Right atrium auricular region (tissue), 2 donors: ENCODE measurements around the gene ARL4C. TPM values are rescaled to one million over a fixed set of nuclear protein-coding genes. Genes with fewer than 3 reads are reported as not detected.
"Not testable (repeated sequence)": the region's sequence is repeated elsewhere in the genome, so short reads cannot be mapped to it uniquely, and the experiment has no call there.

Experiments used
- DNase-seq: peaks from one replicate; pipeline ENCODE4 v3.0.0-alpha.2; 2019; ENCODE audit warnings: low spot score
- H3K27ac ChIP-seq, 2 donors: fragments of 200-600 bp; sonication (generic); 1 replicate in 1 of 2; 2 replicates in 1 of 2; pipeline ENCODE4 v1.5.1; 2016 to 2019
- H3K27me3 ChIP-seq, 2 donors: fragments of 200-600 bp; sonication (generic); one replicate each; pipeline versions ENCODE4 v1.5.1 to v1.6.0; 2017 to 2019
- H3K36me3 ChIP-seq: fragments of 200-600 bp; sonication (generic); one replicate; pipeline ENCODE4 v1.5.1; 2016
- H3K4me1 ChIP-seq, 2 donors: fragments of 200-600 bp; sonication (generic); one replicate each; pipeline versions ENCODE4 v1.5.1 to v1.6.0; 2017 to 2019
- H3K4me3 ChIP-seq, 2 donors: fragments of 200-600 bp; sonication (generic); 1 replicate in 1 of 2; 2 replicates in 1 of 2; pipeline ENCODE4 v1.5.1; 2017 to 2019; ENCODE audit warnings: mild to moderate bottlenecking in 1 of 2, moderate library complexity in 1 of 2
- H3K9me3 ChIP-seq, 2 donors: fragments of 200-600 bp; sonication (generic); one replicate each; pipeline ENCODE4 v1.5.1; 2019
- total RNA-seq, 2 donors: library from RNA; depleted of rRNA; stranded (reverse); fragments of >200 nt; gene quantifications; one replicate each; pipeline ENCODE4 v1.1.0, GENCODE V29; 2016
- TF ChIP-seq, protein P1 (sequence below), 2 donors: fragments of 200-600 bp; sonication (generic); IDR thresholded peaks; one replicate each; pipeline ENCODE4 v1.5.1; 2019; ENCODE audit warnings: antibody characterized with exemption in 2 of 2

The ARL4C gene
- total RNA-seq, 2 donors from 2014 or later: 3.1 to 3.4 TPM

GRCh38 chr2:234458466-234458865 is 38.4 kb downstream of the ARL4C start:
- TF ChIP-seq, protein P1, sequence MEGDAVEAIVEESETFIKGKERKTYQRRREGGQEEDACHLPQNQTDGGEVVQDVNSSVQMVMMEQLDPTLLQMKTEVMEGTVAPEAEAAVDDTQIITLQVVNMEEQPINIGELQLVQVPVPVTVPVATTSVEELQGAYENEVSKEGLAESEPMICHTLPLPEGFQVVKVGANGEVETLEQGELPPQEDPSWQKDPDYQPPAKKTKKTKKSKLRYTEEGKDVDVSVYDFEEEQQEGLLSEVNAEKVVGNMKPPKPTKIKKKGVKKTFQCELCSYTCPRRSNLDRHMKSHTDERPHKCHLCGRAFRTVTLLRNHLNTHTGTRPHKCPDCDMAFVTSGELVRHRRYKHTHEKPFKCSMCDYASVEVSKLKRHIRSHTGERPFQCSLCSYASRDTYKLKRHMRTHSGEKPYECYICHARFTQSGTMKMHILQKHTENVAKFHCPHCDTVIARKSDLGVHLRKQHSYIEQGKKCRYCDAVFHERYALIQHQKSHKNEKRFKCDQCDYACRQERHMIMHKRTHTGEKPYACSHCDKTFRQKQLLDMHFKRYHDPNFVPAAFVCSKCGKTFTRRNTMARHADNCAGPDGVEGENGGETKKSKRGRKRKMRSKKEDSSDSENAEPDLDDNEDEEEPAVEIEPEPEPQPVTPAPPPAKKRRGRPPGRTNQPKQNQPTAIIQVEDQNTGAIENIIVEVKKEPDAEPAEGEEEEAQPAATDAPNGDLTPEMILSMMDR (IDR thresholded peaks at IDR 0.05): no peak
- Histone ChIP-seq H3K9me3 (peaks cover 0 to 7% of the 10 kb centered on the region in 2 donors), H3K4me1 (no peaks in the 10 kb centered on the region), H3K27ac (no peak overlapping the region), H3K27me3 (no peaks in the 10 kb centered on the region), H3K36me3 (no peaks in the 10 kb centered on the region), H3K4me3 (no peak overlapping the region)
- no peak for DNase-seq

GRCh38 chr2:234457421-234457820 is 39.5 kb downstream of the ARL4C start:
- TF ChIP-seq, protein P1 (IDR thresholded peaks at IDR 0.05): no peak
- Histone ChIP-seq H3K4me1 (no peaks in the 10 kb centered on the region), H3K27me3 (no peaks in the 10 kb centered on the region), H3K27ac (no peak overlapping the region), H3K9me3 (peaks cover 0 to 7% of the 10 kb centered on the region in 2 donors), H3K4me3 (no peak overlapping the region), H3K36me3 (no peaks in the 10 kb centered on the region)
- no peak for DNase-seq

GRCh38 chr2:234455246-234455645 is 41.6 kb downstream of the ARL4C start:
- not testable (repeated sequence) for H3K9me3 ChIP-seq, DNase-seq, H3K36me3 ChIP-seq, H3K27me3 ChIP-seq, H3K4me1 ChIP-seq, H3K27ac ChIP-seq, H3K4me3 ChIP-seq

- H3K9me3 ChIP-seq: peaks cover 0 to 7% of the 10 kb centered on the region in 2 donors
- TF ChIP-seq, protein P1 (IDR thresholded peaks at IDR 0.05): no peak
- no peak overlapping the region for H3K4me3 ChIP-seq
- H3K36me3 ChIP-seq: no peaks in the 10 kb centered on the region
- no peak overlapping the region for H3K27ac ChIP-seq
- DNase-seq: no peak
- H3K4me1 ChIP-seq: no peaks in the 10 kb centered on the region
- H3K27me3 ChIP-seq: no peaks in the 10 kb centered on the region
Observed at GRCh38 chr2:234454433-234454832, 42.4 kb downstream of the ARL4C start.

- H3K27me3 ChIP-seq: no peaks in the 10 kb centered on the region
- no peaks in the 10 kb centered on the region for H3K4me1 ChIP-seq
- peaks cover 0 to 7% of the 10 kb centered on the region in 2 donors for H3K9me3 ChIP-seq
- no peaks in the 10 kb centered on the region for H3K36me3 ChIP-seq
- DNase-seq: no peak
- no peak overlapping the region for H3K27ac ChIP-seq
- TF ChIP-seq, protein P1 (IDR thresholded peaks at IDR 0.05): no peak
- no peak overlapping the region for H3K4me3 ChIP-seq
Observed at GRCh38 chr2:234453216-234453615, 43.7 kb downstream of the ARL4C start.

DNA sequence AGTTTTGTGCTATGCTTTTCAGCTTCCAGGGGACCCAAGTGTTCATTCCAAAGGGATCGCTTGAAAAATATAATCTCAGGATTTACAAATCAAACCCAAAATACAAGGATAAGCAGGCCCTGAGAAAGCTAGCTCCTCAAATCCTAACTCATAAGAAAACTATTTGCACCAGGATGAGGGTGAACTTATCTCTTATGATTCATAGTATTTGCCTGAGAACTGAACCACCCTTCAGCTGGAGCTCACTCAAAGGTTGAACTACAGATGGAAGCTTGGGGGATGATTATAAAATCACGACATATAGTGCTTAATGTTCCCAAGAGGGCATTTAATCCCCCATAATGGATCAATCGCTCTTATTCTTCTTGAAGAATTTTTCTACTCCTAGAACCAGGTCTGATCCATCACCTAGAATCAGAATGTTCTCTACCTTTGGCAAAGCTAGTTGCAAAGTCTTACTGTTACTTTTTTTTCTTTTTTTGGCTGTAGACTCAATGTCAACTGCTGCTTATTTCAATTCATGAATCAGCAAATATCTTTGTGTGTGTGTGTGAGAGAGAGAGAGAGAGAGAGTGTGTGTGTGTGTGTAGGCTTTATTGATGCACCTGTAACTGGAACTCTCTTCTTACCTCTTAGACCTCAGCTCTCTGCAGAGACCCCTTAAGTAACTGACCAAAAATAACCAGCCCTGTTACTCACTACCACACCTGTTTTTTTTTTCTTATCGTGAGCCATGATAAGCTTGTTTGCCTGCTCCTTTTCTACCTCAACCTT is 44.8 kb downstream of the ARL4C start:
- no peak for DNase-seq
- Histone ChIP-seq H3K27ac (no peak overlapping the region), H3K9me3 (no peaks in the 10 kb centered on the region), H3K36me3 (no peaks in the 10 kb centered on the region), H3K4me3 (no peak overlapping the region), H3K27me3 (no peaks in the 10 kb centered on the region), H3K4me1 (no peaks in the 10 kb centered on the region)
- TF ChIP-seq, protein P1 (IDR thresholded peaks at IDR 0.05): no peak
